Endothelial cell of umbilical vein (primary cell): ENCODE results near the gene MCHR1. TPM values are rescaled to one million over a fixed set of nuclear protein-coding genes. Genes with fewer than 3 reads are reported as not detected.

Experiments
- BruUV-seq: library from RNA; stranded (reverse); fragments of 400-500 nt; replicated peaks from 2 replicates; lab custom pipeline; 2021; lab: Mats Ljungman, UMichigan
- CTCF ChIA-PET: fragments of 300-600, 350-600 bp; sonication (Branson Sonifier 250); formaldehyde crosslinking; loops from one replicate; lab custom pipeline; 2021; ENCODE audit warnings: antibody characterized with exemption, inconsistent platforms; lab: Charles Lee
- POLR2A ChIA-PET: fragments of 300-600, 350-600 bp; sonication (Branson Sonifier 250); formaldehyde crosslinking; loops from one replicate; lab custom pipeline; 2021; ENCODE audit warnings: antibody characterized with exemption, inconsistent platforms; lab: Charles Lee
- DNase-seq: peaks from one replicate; pipeline ENCODE4 v3.0.0-alpha.2; 2011; ENCODE audit warnings: low read depth, low spot score
- FAIRE-seq: peaks from 2 replicates; lab custom pipeline; 2011; peaks lifted over from hg19 to GRCh38; lab: Jason Lieb, UNC
- H2AFZ ChIP-seq: 2 replicates; pipeline ENCODE4 v1.6.0; 2012; ENCODE audit warnings: low read depth, low read length, control low read depth, inconsistent platforms
- H3K27ac ChIP-seq: 2 replicates; pipeline ENCODE4 v1.5.1; 2011; ENCODE audit warnings: low read depth, mild to moderate bottlenecking, control low read depth, low read length, moderate library complexity; ENCODE audit not compliant: insufficient read depth
- H3K27me3 ChIP-seq, 2 experiments: 2 replicates each; pipeline versions ENCODE4 v1.6.0 to v1.6.1; 2011; ENCODE audit warnings: low read length in 2 of 2, mixed read lengths in 1 of 2; ENCODE audit not compliant: control insufficient read depth in 2 of 2, insufficient read depth in 2 of 2
- H3K36me3 ChIP-seq, 2 experiments: 2 replicates in 1 of 2; 3 replicates in 1 of 2; pipeline ENCODE4 v1.5.1; 2011; ENCODE audit warnings: low read length in 2 of 2, mild to moderate bottlenecking in 1 of 2, moderate library complexity in 1 of 2; ENCODE audit not compliant: control insufficient read depth in 2 of 2, insufficient read depth in 2 of 2; ENCODE audit errors: extremely low read depth in 1 of 2
- H3K4me1 ChIP-seq: 3 replicates; pipeline ENCODE4 v1.5.1; 2011; ENCODE audit warnings: mild to moderate bottlenecking, low read length; ENCODE audit not compliant: control insufficient read depth, insufficient read depth; ENCODE audit errors: extremely low read depth
- H3K4me2 ChIP-seq: 2 replicates; pipeline ENCODE4 v1.6.1; 2011; ENCODE audit warnings: low read length, control low read depth, mixed read lengths; ENCODE audit not compliant: insufficient read depth
- H3K4me3 ChIP-seq, 3 experiments: fragments of 200-600 bp in 1 of 3; sonication (generic), shearing (Covaris generic) in 1 of 3; replicated peaks in 1 of 3; 2 replicates each; pipeline ENCODE4 v1.5.1; 2011 to 2016; ENCODE audit warnings: control low read depth in 3 of 3, low read length in 3 of 3, mild to moderate bottlenecking in 2 of 3, inconsistent platforms in 1 of 3, low read depth in 1 of 3, moderate library complexity in 1 of 3; ENCODE audit not compliant: insufficient read depth in 1 of 3
- H3K79me2 ChIP-seq: 2 replicates; pipeline ENCODE4 v1.6.0; 2012; ENCODE audit warnings: low read length, inconsistent platforms; ENCODE audit not compliant: control insufficient read depth, insufficient read depth
- H3K9ac ChIP-seq: replicated peaks from 2 replicates; pipeline ENCODE3; 2011; ENCODE audit warnings: low read length, control low read depth; ENCODE audit not compliant: insufficient read depth; ENCODE audit errors: extremely low read depth
- H3K9me1 ChIP-seq: replicated peaks from 3 replicates; pipeline ENCODE4 v1.6.0; 2011; ENCODE audit warnings: mild to moderate bottlenecking, low read length; ENCODE audit not compliant: control insufficient read depth, insufficient read depth; ENCODE audit errors: extremely low read depth
- H3K9me3 ChIP-seq: replicated peaks from 2 replicates; pipeline ENCODE4 v1.5.1; 2012; ENCODE audit warnings: low read length, inconsistent platforms; ENCODE audit not compliant: control insufficient read depth, insufficient read depth
- H4K20me1 ChIP-seq: replicated peaks from 2 replicates; pipeline ENCODE3; 2011; ENCODE audit warnings: mild to moderate bottlenecking, low read length; ENCODE audit not compliant: control insufficient read depth, insufficient read depth; ENCODE audit errors: extremely low read depth
- EZH2 ChIP-seq: IDR thresholded peaks from 2 replicates; pipeline ENCODE4 v1.6.1; 2012; ENCODE audit warnings: borderline replicate concordance, low read depth, mild to moderate bottlenecking, moderate library complexity, low read length, inconsistent platforms; ENCODE audit not compliant: severe bottlenecking
- FOS ChIP-seq: IDR thresholded peaks from 2 replicates; pipeline ENCODE4 v1.6.1; 2011; ENCODE audit warnings: mild to moderate bottlenecking, low read length, moderate library complexity, borderline replicate concordance; ENCODE audit not compliant: insufficient read depth
- GATA2 ChIP-seq: IDR thresholded peaks from 2 replicates; pipeline ENCODE4 v1.7.0; 2011; ENCODE audit warnings: low read depth, mild to moderate bottlenecking, moderate library complexity, mixed read lengths, low read length; ENCODE audit not compliant: insufficient read length, insufficient read depth
- JUN ChIP-seq: IDR thresholded peaks from 2 replicates; pipeline ENCODE4 v1.6.1; 2011; ENCODE audit warnings: borderline replicate concordance, low read depth; ENCODE audit not compliant: insufficient read length, insufficient read depth
- MYC ChIP-seq: IDR thresholded peaks from one replicate; pipeline ENCODE4 v1.6.1; 2011; ENCODE audit warnings: mild to moderate bottlenecking, low read depth, low read length
- POLR2A ChIP-seq: IDR thresholded peaks from 2 replicates; pipeline ENCODE4 v1.6.1; 2012; ENCODE audit warnings: low read depth, mild to moderate bottlenecking, control low read depth, low read length
- POLR2AphosphoS5 ChIP-seq: IDR thresholded peaks from 2 replicates; pipeline ENCODE4 v1.6.1; 2012; ENCODE audit warnings: low read depth, mild to moderate bottlenecking, control low read depth, low read length, moderate library complexity; ENCODE audit not compliant: insufficient read depth
- dilution Hi-C: fragments of 300-500 bp; cut with MboI; formaldehyde crosslinking; loops from one replicate; pipeline ENCODE4 v1.15.0; 2019; ENCODE audit warnings: low sequenced_read_pairs; ENCODE audit not compliant: extremely low pct_ligation_motif_present
- intact Hi-C: fragments of 100-400 bp; cut with micrococcal nuclease; formaldehyde crosslinking; loops from one replicate; pipeline ENCODE4 v1.10.0; 2022
- polyA plus RNA-seq, 4 experiments: library from polyadenylated mRNA; depleted of rRNA in 3 of 4; stranded (reverse) in 3 of 4; unstranded in 1 of 4; fragments of >200 nt; gene quantifications; 2 replicates each; pipeline versions ENCODE4 v1.2.1 to v1.2.3, GENCODE V29; 2011 to 2012; ENCODE audit warnings: missing spikeins in 1 of 4
- total RNA-seq: library from RNA; stranded (reverse); gene quantifications from 2 replicates; pipeline ENCODE4 v1.2.3, GENCODE V29; 2021
- TF ChIP-seq, protein P1 (sequence below): IDR thresholded peaks from 2 replicates; pipeline ENCODE4 v1.6.1; 2011; ENCODE audit not compliant: insufficient read depth, insufficient read length
- TF ChIP-seq, protein P2 (sequence below), 2 donors: IDR thresholded peaks; 1 replicate in 1 of 2; 2 replicates in 1 of 2; pipeline ENCODE4 v1.5.1; 2011; ENCODE audit warnings: low read length in 2 of 2, mild to moderate bottlenecking in 2 of 2, moderate library complexity in 2 of 2, control low read depth in 1 of 2, inconsistent platforms in 1 of 2, low read depth in 1 of 2; ENCODE audit not compliant: insufficient read depth in 1 of 2; ENCODE audit errors: extremely low read depth in 1 of 2

The MCHR1 gene
- total and polyA plus RNA-seq, 2 donors (not counting 3 experiments of a cell fraction or from before 2014, with no cell fraction given): not detected

DNA sequence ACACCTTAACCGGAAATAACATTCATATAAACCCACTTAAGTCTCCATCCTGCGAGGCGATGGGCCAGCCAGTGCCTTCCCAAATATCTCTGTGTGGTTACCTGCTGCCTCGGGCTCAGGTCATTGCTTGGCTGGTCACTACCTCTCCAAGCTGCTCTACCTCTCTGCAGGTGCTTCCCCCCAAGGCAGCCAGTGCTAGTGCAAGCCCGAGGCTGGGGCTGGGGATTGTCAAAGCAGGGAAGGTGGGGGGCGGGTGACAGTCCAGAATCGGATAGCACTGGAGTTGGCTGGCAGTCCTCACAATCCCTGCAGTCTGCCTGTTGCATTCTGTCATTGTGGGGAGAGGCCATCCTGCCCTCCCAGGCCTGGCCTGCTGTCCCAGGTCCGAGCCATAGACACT, 11.1 kb downstream of the MCHR1 start:
- Histone ChIP-seq H3K9me1 (no peaks in the 10 kb centered on the region), H3K27me3 (no peaks in the 10 kb centered on the region), H3K9ac (no peak overlapping the region), H3K4me3 (no peak overlapping the region), H3K9me3 (no peaks in the 10 kb centered on the region), H3K4me2 (no peak overlapping the region), H3K4me1 (no peaks in the 10 kb centered on the region), H4K20me1 (no peaks in the 10 kb centered on the region), H3K79me2 (no peaks in the 10 kb centered on the region), H2AFZ (no peak overlapping the region), H3K36me3 (no peaks in the 10 kb centered on the region), H3K27ac (no peak overlapping the region)
- BruUV-seq: no TSS peak
- CTCF ChIA-PET: no interaction called here
- POLR2A ChIA-PET: no interaction called here
- dilution Hi-C loops: no loop called here
- FAIRE-seq: no peak
- no peak for DNase-seq
- intact Hi-C loops: no loop called here
- TF ChIP-seq GATA2 (no peak), EZH2 (no peak), JUN (no peak), POLR2A (no peak), FOS (no peak), MYC (no peak), POLR2AphosphoS5 (no peak)
- TF ChIP-seq, protein P1, sequence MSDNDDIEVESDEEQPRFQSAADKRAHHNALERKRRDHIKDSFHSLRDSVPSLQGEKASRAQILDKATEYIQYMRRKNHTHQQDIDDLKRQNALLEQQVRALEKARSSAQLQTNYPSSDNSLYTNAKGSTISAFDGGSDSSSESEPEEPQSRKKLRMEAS: no peak
- TF ChIP-seq, protein P2, sequence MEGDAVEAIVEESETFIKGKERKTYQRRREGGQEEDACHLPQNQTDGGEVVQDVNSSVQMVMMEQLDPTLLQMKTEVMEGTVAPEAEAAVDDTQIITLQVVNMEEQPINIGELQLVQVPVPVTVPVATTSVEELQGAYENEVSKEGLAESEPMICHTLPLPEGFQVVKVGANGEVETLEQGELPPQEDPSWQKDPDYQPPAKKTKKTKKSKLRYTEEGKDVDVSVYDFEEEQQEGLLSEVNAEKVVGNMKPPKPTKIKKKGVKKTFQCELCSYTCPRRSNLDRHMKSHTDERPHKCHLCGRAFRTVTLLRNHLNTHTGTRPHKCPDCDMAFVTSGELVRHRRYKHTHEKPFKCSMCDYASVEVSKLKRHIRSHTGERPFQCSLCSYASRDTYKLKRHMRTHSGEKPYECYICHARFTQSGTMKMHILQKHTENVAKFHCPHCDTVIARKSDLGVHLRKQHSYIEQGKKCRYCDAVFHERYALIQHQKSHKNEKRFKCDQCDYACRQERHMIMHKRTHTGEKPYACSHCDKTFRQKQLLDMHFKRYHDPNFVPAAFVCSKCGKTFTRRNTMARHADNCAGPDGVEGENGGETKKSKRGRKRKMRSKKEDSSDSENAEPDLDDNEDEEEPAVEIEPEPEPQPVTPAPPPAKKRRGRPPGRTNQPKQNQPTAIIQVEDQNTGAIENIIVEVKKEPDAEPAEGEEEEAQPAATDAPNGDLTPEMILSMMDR (IDR thresholded peaks at IDR 0.05; ENCODE audit: extremely low read depth in 1 of 2, insufficient read depth in 1 of 2, low read depth in 1 of 2, low read length in 2 of 2): no peak
